SK-N-MC (cell line): ENCODE results near the gene PLAGL1.

Experiments used
- EZH2 ChIP-seq: fragments of 200-600 bp; sonication (generic); IDR thresholded peaks from one replicate; pipeline ENCODE4 v1.6.1; 2017; ENCODE audit warnings: antibody characterized with exemption
- POLR2AphosphoS5 ChIP-seq: IDR thresholded peaks from 2 replicates; pipeline ENCODE4 v1.6.1; 2012; ENCODE audit warnings: mild to moderate bottlenecking, low read depth, low read length, borderline replicate concordance

DNA sequence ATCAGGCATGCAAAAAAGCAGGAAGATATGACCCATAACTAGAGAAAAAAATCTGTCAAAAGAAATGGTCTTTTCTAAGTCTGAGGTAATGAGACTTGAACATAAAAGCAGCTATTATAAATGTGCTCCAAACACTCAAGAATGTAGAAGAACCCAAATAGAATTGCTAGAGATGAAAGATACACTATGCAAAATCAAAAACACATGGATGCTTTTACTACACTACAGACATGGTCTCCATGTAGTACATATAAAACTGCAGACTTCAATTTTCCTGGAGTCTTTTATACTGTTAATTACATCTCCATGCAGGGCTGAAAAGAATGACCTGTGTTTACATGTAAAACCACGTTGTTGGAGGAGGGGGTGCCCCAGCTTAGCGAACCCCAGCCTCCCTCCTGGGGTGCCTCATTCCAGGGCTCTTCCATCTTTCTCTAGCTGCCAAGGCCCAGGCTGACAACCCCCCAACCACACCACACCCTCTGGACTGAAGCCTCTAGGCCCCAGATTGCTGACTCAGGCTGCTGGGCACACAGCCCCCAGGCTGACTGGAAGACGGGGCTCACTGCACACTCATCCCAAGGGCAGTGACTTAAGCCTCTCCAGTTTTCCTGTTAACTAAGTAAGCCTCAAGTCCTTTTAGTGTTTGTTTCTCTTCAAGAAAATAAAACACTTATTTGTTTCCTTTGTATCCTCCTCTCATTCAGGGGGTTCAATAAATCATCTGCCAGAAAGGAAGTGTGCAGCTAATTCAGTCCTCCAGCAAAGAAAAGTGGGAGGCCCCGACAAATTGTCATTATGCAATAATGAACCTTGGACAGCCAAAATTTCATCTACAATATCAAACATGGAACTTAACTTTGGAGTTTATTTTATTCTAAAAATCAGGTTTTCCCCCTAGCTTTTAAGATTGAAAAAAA lies 26.0 kb upstream of the PLAGL1 start:
- no peak for TF ChIP-seq EZH2
- TF ChIP-seq POLR2AphosphoS5: no peak
